ENCODE data around the gene DLD. TPM values are rescaled to one million over a fixed set of nuclear protein-coding genes. Genes with fewer than 3 reads are reported as not detected.
A peak's percentile ranks its signal among the peaks of the same experiment; 100 is the strongest.

DLD gene
- total and polyA plus RNA-seq, 12 donors = 21.6 to 616 (median 149) TPM

DNA sequence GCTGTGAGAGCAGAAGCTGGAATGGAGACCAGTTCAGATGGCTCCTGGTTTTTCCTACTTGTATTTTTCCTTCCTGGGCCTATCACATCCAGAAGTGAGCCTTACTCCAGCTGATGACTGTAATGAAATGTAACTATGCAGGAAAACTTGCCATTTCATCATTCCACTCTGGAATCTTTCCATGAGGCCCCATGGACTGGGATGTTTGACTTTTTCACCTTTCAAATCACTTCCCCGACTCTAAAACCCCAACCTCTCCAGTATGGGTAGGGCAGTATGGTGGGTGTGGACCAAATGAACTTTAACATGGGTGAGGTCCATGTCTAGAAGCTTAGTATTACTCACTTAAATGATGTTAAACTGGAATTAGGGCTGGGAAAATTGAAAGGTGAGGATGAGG, 40.3 kb upstream of the DLD start:
- H3K4me1 ChIP-seq (replicated peaks in 1 of 2) = no peaks in the 10 kb centered on the region
- no peak for TF ChIP-seq POLR2A (IDR thresholded peaks at IDR 0.05)
- TF ChIP-seq, protein P1, sequence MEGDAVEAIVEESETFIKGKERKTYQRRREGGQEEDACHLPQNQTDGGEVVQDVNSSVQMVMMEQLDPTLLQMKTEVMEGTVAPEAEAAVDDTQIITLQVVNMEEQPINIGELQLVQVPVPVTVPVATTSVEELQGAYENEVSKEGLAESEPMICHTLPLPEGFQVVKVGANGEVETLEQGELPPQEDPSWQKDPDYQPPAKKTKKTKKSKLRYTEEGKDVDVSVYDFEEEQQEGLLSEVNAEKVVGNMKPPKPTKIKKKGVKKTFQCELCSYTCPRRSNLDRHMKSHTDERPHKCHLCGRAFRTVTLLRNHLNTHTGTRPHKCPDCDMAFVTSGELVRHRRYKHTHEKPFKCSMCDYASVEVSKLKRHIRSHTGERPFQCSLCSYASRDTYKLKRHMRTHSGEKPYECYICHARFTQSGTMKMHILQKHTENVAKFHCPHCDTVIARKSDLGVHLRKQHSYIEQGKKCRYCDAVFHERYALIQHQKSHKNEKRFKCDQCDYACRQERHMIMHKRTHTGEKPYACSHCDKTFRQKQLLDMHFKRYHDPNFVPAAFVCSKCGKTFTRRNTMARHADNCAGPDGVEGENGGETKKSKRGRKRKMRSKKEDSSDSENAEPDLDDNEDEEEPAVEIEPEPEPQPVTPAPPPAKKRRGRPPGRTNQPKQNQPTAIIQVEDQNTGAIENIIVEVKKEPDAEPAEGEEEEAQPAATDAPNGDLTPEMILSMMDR (IDR thresholded peaks at IDR 0.05) = no peak
- no peak overlapping the region for H3K4me3 ChIP-seq
- peaks cover 4% of the 10 kb centered on the region for H3K27me3 ChIP-seq
- no peaks in the 10 kb centered on the region for H3K36me3 ChIP-seq (replicated peaks in 1 of 2)
- intact Hi-C loops (cut with DNase I) = no loop called here
- no peak for DNase-seq
- H3K9me3 ChIP-seq (replicated peaks in 1 of 3) = no peaks in the 10 kb centered on the region
- 32 to 67% (median 50%) methylated on average over 1 of the region's 1 CpG for WGBS, 4 donors
- no peak overlapping the region for H3K27ac ChIP-seq

DNA sequence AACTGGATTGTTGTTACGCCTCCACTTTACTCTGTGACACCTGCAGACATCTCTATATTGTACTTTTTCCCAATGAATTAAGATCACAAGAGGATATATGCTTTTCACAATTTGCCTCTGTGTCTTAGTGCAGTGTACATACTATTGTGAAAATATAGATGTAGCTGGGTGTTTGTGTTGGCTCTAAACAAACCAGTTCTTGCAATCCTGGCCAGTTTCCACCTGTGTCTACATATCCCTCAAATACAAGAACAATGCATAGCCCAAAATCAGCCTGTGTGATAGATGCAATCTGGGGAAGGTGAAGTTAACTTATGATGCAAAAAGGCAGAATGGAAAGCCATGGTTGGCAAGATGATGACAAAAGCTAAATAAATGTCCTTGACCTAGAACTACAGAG, 36.5 kb upstream of the DLD start:
- intact Hi-C loops (cut with DNase I) = no loop called here
- no peak overlapping the region for H3K27ac ChIP-seq
- 84 to 100% (median 95%) methylated on average over 1 of the region's 1 CpG for WGBS, 4 donors
- no peaks in the 10 kb centered on the region for H3K36me3 ChIP-seq (replicated peaks in 1 of 2)
- H3K4me1 ChIP-seq (replicated peaks in 1 of 2) = peaks cover 0 to 11% of the 10 kb centered on the region in 2 donors
- H3K4me3 ChIP-seq = no peak overlapping the region
- no peaks in the 10 kb centered on the region for H3K9me3 ChIP-seq (replicated peaks in 1 of 3)
- H3K27me3 ChIP-seq = no peaks in the 10 kb centered on the region
- TF ChIP-seq, protein P1 (IDR thresholded peaks at IDR 0.05) = no peak
- TF ChIP-seq POLR2A (IDR thresholded peaks at IDR 0.05) = no peak
- DNase-seq = no peak

DNA sequence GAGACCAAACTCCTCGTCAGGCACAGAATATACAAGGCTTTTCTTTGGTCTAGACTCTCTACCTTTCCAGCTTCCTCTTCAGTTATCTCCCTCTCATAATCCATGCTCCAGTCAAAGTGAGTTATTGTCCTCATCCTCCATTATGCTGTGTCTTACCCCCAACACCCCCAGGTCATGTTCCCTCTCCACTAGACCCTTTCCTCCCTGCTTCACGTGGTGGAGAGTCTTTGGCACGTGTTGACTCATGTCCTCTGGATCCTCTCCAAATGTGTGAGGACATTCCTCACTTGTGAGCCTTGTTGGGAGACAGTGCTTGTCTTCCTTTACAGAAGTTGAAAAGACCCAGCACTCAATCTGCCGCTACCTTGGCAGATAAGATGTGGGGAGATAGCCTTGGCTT, 36.0 kb upstream of the DLD start:
- H3K36me3 ChIP-seq (replicated peaks in 1 of 2) = no peaks in the 10 kb centered on the region
- DNase-seq = no peak

DNA sequence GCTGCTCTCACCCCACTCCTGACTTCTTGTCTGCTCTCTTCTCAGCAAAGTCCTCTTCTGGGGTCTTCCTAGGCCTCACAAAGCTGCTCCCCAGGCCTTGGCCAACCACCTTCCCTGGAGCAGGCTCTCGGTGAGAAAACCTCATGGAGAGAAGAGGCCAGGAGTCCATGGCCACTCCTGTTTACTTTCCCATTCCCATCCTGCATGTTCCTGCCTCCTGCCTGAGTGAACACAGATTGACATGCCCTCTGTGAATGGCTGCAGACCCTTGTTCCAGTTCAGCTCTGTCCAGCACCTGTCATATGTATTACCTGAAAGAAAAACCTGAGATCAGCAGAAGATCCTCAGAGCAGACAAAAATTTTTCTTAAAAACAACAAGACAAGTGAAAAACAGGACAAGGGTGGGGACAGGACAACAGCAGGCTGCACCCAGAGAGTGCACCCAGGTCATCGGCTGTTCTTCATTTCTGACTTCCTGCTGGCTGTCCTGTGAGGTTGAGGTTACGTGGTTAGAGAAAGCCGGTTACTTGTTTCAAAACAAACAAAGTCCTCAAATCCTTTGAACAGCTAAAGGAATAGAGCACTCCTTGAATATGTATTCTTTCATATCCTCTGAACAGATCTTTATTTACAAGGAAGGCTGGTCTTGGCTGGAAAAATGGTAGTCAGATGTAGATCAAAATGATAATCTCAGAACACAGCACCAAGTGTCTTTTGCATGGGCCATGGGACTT, 34.0 kb upstream of the DLD start:
- H3K27ac ChIP-seq = peak overlapping the region in 1 of 5 donors; percentile 11

More for the DNA sequence above, 36.0 kb upstream of the DLD start:
- WGBS, 4 donors = 41 to 50% (median 45%) methylated on average over 4 of the region's 4 CpGs
- Histone ChIP-seq H3K27me3 (no peaks in the 10 kb centered on the region), H3K4me1 (replicated peaks in 1 of 2) (peaks cover 0 to 11% of the 10 kb centered on the region in 2 donors), H3K9me3 (replicated peaks in 1 of 3) (no peaks in the 10 kb centered on the region), H3K4me3 (no peak overlapping the region), H3K27ac (no peak overlapping the region)
- TF ChIP-seq, protein P1 (IDR thresholded peaks at IDR 0.05) = no peak
- no peak for TF ChIP-seq POLR2A (IDR thresholded peaks at IDR 0.05)
- intact Hi-C loops (cut with DNase I) = no loop called here

More for the DNA sequence above, 34.0 kb upstream of the DLD start:
- Histone ChIP-seq H3K4me3 (no peak overlapping the region), H3K9me3 (replicated peaks in 1 of 3) (no peaks in the 10 kb centered on the region), H3K27me3 (no peaks in the 10 kb centered on the region), H3K4me1 (replicated peaks in 1 of 2) (peaks cover 0 to 11% of the 10 kb centered on the region in 2 donors), H3K36me3 (replicated peaks in 1 of 2) (no peaks in the 10 kb centered on the region)
- DNase-seq = no peak
- intact Hi-C loops (cut with DNase I) = no loop called here
- 30 to 60% (median 48%) methylated on average over 4 of the region's 4 CpGs for WGBS, 4 donors
- TF ChIP-seq, protein P1 (IDR thresholded peaks at IDR 0.05) = no peak
- TF ChIP-seq POLR2A (IDR thresholded peaks at IDR 0.05) = no peak
